ENCODE results near the gene CLCN7. TPM values are rescaled to one million over a fixed set of nuclear protein-coding genes. Genes with fewer than 3 reads are reported as not detected.

CLCN7 gene
- total and polyA plus RNA-seq, 2 of the 4 experiments (the other 2 are of a cell fraction) = 10.8 to 45.2 TPM

GRCh38 chr16:1429012-1429411, 45.8 kb downstream of the CLCN7 start:
- H4K20me1 ChIP-seq (ENCODE audit: insufficient read depth, low read length) = no peaks in the 10 kb centered on the region
- H3K14ac ChIP-seq (replicated peaks; ENCODE audit: low read depth, low read length) = no peak overlapping the region
- H4K5ac ChIP-seq (ENCODE audit: low read depth, low read length) = no peak overlapping the region
- TF ChIP-seq FOS (IDR thresholded peaks at IDR 0.05; ENCODE audit: low read depth, low read length) (no peak), MXI1 (IDR thresholded peaks at IDR 0.05; ENCODE audit: borderline replicate concordance, low read depth, low read length) (no peak), RCOR1 (IDR thresholded peaks at IDR 0.05; ENCODE audit: insufficient replicate concordance, low read length) (no peak), POLR2A (IDR thresholded peaks at IDR 0.05; ENCODE audit: low read depth, low read length) (no peak), SMC3 (IDR thresholded peaks at IDR 0.05; ENCODE audit: low read depth, low read length) (no peak), CEBPB (IDR thresholded peaks at IDR 0.05; ENCODE audit: low read depth, low read length) (no peak), MAFK (IDR thresholded peaks at IDR 0.05; ENCODE audit: low read depth, low read length) (no peak), MAZ (IDR thresholded peaks at IDR 0.05; ENCODE audit: borderline replicate concordance, low read depth, low read length) (no peak)
- TF ChIP-seq, protein P1, sequence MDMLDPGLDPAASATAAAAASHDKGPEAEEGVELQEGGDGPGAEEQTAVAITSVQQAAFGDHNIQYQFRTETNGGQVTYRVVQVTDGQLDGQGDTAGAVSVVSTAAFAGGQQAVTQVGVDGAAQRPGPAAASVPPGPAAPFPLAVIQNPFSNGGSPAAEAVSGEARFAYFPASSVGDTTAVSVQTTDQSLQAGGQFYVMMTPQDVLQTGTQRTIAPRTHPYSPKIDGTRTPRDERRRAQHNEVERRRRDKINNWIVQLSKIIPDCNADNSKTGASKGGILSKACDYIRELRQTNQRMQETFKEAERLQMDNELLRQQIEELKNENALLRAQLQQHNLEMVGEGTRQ (IDR thresholded peaks at IDR 0.05; ENCODE audit: low read depth, low read length) = no peak
- intact Hi-C loops (cut with micrococcal nuclease) = loop anchor here (10.0 kb wide), 1 partner anchor 46 kb away; the partner anchor contains the start of gene CLCN7
- no peak overlapping the region for H3K4me3 ChIP-seq (ENCODE audit: insufficient read depth, low read depth, low read length)
- no peak overlapping the region for H3K4me2 ChIP-seq (ENCODE audit: low read depth, low read length)
- no peaks in the 10 kb centered on the region for H3K36me3 ChIP-seq (ENCODE audit: control insufficient read depth, insufficient read depth, low read length)
- no peak overlapping the region for H4K8ac ChIP-seq (ENCODE audit: low read depth in 2 of 2, low read length in 2 of 2)
- H4K91ac ChIP-seq (ENCODE audit: insufficient read depth, low read depth, low read length) = no peak overlapping the region
- ATAC-seq (ENCODE audit: low read depth) (no peak), DNase-seq (no peak)
- in situ Hi-C loops (cut with MboI; ENCODE audit: low sequenced_read_pairs) = no loop called here
- H3K9ac ChIP-seq (ENCODE audit: low read depth, low read length) = no peak overlapping the region
- H2AK5ac ChIP-seq (ENCODE audit: low read depth, low read length) = no peak overlapping the region
- CTCF ChIA-PET = no interaction called here
- no CpG with 5 or more reads among the region's 11 CpGs for WGBS, 2 experiments (ENCODE audit: extremely low coverage in 2 of 2, insufficient read length in 1 of 2)
- no peak overlapping the region for H3K23ac ChIP-seq (ENCODE audit: low read depth, low read length)
- no peaks in the 10 kb centered on the region for H3K9me3 ChIP-seq (ENCODE audit: control insufficient read depth, insufficient read depth, low read length)
- H2BK120ac ChIP-seq (ENCODE audit: low read depth, low read length) = no peak overlapping the region
- H2BK15ac ChIP-seq (ENCODE audit: low read depth, low read length) = no peak overlapping the region
- H3K18ac ChIP-seq (ENCODE audit: low read depth, low read length) = no peak overlapping the region
- no TSS peak for BruUV-seq (replicated peaks)
- POLR2A ChIA-PET (ENCODE audit: unreplicated experiment) = no interaction called here
- no peak overlapping the region for H3K27ac ChIP-seq (ENCODE audit: insufficient read depth, low read length)
- H3K4ac ChIP-seq (ENCODE audit: low read depth, low read length) = no peak overlapping the region
- H3K79me1 ChIP-seq (ENCODE audit: low read depth in 1 of 2, low read length in 2 of 2) = no peaks in the 10 kb centered on the region
- H2BK20ac ChIP-seq (ENCODE audit: low read depth, low read length) = no peak overlapping the region
- H3K4me1 ChIP-seq (ENCODE audit: control insufficient read depth, insufficient read depth, low read length) = no peaks in the 10 kb centered on the region
- dilution Hi-C loops (cut with HindIII; ENCODE audit: low sequenced_read_pairs, unreplicated experiment) = no loop called here
- H2AFZ ChIP-seq (replicated peaks; ENCODE audit: low read length, poor library complexity) = no peak overlapping the region
- H2AK9ac ChIP-seq (replicated peaks; ENCODE audit: low read depth, low read length, poor library complexity) = no peak overlapping the region
- no peak overlapping the region for H3K56ac ChIP-seq (ENCODE audit: extremely low read depth, insufficient read depth, low read length)
- H2BK5ac ChIP-seq (ENCODE audit: low read depth, low read length, poor library complexity, severe bottlenecking) = no peak overlapping the region
- peaks cover 10% of the 10 kb centered on the region; the same call in 1 of the 2 replicates for H3K27me3 ChIP-seq (ENCODE audit: control insufficient read depth, insufficient read depth, low read length)
- no peaks in the 10 kb centered on the region for H3K9me1 ChIP-seq (ENCODE audit: insufficient read depth, low read length)

Data from IMR-90 (cell line).